ENCODE measurements around the gene RNF126.

DNA sequence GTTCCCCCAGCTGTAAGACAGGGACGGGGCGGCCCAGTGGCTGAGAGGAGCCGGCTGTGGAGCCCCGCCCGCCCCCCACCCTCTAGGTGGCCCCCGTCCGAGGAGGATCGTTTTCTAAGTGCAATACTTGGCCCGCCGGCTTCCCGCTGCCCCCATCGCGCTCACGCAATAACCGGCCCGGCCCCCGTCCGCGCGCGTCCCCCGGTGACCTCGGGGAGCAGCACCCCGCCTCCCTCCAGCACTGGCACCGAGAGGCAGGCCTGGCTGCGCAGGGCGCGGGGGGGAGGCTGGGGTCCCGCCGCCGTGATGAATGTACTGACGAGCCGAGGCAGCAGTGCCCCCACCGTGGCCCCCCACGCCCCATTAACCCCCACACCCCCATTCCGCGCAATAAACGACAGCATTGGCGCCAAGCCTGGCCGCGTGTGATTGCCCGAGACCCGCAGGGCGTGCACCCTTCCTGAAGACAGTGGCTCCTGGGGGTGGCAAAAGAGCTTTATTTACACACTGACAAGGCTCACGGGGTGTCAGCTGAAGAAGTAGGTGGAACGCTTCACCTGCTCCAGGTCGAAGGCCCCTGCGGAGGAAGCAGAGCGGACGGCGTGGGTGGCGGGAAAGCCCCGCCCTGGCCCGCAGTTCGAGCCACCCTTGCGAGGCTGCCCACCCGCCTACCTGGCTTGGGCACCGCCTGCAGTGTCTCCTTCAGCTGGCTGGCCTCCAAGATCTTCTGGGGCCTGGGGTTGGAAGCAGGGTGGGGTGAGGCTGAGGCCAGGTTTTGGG is 46.1 kb downstream of the RNF126 start:
- TF ChIP-seq, protein P1, sequence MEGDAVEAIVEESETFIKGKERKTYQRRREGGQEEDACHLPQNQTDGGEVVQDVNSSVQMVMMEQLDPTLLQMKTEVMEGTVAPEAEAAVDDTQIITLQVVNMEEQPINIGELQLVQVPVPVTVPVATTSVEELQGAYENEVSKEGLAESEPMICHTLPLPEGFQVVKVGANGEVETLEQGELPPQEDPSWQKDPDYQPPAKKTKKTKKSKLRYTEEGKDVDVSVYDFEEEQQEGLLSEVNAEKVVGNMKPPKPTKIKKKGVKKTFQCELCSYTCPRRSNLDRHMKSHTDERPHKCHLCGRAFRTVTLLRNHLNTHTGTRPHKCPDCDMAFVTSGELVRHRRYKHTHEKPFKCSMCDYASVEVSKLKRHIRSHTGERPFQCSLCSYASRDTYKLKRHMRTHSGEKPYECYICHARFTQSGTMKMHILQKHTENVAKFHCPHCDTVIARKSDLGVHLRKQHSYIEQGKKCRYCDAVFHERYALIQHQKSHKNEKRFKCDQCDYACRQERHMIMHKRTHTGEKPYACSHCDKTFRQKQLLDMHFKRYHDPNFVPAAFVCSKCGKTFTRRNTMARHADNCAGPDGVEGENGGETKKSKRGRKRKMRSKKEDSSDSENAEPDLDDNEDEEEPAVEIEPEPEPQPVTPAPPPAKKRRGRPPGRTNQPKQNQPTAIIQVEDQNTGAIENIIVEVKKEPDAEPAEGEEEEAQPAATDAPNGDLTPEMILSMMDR (IDR thresholded peaks at IDR 0.05; ENCODE audit: low read length) = no peak
- TF ChIP-seq EZH2 (IDR thresholded peaks at IDR 0.05; ENCODE audit: borderline replicate concordance, low read length) = no peak
